HG03097 (cell line): ENCODE results near the gene PTGS2.
"Not testable (repeated sequence)": the region's sequence is repeated elsewhere in the genome, so short reads cannot be mapped to it uniquely, and the experiment has no call there.

ENCODE experiments used
- ATAC-seq: cut with Tn5 transposase; IDR thresholded peaks from one replicate; pipeline ENCODE4 v1.9.1; 2021; ENCODE audit not compliant: unreplicated experiment, low FRiP score

PTGS2 gene

GRCh38 chr1:186670297-186671135 lies 9.7 kb downstream of the PTGS2 start:
- no peak for ATAC-seq

DNA sequence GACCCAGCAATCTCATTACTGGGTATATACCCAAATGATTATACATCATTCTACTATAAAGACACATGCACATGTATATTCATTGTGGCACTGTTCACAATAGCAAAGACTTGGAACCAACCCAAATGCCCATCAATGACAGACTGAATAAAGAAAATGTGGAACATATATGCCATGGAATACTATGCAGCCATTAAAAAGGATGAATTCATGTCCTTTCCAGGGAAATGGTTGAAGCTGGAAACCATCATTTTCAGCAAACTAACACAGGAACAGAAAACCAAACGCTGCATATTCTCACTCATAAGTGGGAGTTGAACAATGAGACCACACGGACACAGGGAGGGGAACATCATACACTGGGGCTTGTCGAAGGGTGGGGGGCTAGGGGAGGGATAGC lies 10.4 kb downstream of the PTGS2 start:
- ATAC-seq, result not testable (repeated sequence)

DNA sequence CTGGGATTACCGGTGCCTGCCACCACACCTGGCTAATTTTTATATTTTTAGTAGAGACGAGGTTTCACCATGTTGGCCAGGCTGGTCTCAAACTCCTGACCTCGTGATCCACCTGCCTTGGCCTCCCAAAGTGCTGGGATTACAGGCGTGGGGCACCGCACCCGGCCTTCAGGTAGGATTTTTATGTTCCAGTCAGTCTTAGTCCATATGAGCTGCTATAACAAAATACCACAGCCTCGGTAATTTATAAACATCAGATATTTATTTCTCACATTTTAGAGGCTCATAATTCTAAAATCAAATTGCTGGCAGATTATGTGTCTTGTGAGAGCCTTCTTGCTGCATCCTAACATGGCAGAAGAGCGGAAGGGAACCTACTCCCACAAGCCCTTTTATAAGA lies 16.0 kb downstream of the PTGS2 start:
- ATAC-seq, result not testable (repeated sequence)

DNA sequence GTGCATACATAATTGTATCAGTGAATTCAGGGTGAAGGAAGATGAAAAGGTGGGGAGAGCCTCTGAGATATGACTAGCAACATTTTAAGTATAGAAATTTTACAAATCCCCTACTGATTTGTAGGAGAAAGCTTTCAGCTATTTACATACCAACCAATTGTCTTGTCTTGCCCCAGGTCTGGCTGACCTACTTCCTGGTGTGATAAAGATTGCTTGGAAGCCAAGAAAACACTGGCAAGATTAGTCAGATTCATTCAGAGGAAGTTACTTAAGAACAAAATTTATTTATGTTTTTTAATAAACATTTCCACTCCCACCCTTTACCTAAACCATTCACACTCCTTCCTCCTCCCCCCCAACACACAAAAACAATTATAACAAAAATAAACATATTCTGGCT lies 17.5 kb downstream of the PTGS2 start:
- ATAC-seq, result no peak

- no peak for ATAC-seq
These were observed 20.3 kb downstream of the PTGS2 start for GRCh38 chr1:186659890-186660341.

DNA sequence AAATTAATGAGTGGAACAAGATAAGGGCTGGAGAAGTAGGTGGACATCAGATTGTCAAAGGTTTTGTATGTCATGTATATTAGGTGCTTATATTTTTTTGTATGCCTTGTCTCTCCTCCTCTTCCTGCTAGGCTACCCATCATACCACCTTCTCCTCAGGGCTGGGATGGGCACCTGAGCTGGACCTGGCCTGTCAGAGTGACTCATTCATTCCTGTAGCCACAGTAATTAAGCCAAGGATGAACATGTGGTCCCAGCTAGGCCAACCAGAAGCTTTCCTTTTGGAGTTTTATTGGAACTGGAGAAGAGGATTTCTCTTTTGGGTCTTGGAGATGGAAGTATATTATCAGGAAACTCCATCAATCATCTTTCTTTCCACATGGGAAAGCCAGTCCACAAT lies 21.2 kb downstream of the PTGS2 start:
- ATAC-seq, result no peak

DNA sequence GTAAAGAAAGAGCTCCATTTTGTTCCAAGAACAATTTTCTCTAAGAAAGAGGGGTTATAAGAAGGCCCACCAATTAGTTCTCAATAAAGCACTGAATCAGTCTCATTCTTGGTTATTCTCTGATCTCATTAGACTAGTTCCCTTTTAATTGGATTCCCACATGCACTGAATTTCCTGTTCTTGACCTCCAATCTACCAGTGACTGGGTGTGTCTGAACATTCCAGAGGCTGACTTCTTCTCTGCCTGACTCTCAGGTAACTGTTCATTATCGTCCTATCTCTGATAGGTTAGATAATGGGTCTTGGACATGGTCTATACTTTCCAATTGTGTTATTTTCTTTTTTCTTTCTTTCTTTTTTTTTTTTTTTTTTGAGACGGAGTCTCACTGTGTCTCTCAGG lies 22.7 kb downstream of the PTGS2 start:
- no peak for ATAC-seq

DNA sequence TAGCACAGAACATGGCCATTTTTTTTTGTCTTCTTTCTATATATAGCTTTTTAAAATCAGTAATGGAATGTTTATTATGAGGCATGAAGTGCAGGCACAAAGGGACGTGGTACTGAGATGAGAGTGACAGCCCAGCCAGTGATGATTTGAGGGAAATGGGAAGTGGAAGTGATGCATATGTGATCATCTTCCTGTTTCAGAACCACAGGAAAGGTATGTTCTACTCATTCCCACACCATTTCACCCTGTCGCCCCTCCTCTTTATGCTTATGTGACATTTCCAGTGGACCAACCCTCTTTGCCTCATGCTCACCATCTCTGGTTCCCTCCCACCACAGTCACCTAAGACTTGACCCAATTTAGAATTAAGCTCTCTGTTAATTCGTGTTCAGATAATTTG lies 24.3 kb downstream of the PTGS2 start:
- no peak for ATAC-seq

DNA sequence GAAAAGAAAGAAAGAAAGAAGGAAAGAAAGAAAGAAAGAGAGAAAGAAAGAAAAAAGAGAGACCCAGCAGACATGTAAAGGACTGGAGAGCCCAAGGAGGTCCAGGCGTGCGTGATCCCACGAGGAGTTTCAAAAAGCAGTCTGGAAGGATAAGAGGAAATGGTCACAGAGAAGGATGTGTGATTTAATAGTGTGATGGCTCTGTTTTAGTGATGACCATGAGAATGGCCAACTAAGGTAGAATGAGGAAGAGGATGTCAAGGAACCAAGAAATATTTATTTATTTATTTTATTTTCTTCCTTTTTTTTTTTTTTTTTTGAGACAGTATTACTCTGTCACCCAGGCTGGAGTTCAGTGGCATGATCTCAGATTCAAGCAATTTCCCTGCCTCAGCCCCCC lies 25.5 kb downstream of the PTGS2 start:
- no peak for ATAC-seq

DNA sequence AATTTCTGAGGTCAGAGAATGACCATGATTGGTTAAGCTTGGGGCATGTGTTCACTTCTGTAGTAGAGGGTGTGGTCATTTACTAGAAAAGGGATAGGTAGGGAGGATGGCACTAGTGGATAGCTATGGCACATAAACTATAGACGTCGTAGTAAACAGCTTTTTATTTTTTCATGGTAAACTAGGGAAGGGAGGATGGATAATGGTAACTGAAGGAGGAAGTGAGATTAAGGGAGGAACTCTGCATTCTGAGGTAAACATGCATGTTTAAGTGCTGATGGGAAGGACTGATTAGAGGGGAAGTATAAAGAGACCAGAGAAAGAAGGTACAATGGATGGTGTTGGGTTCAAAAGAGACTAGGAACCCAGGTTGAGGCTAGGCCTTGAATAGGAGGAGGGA lies 26.9 kb downstream of the PTGS2 start:
- ATAC-seq, result no peak

GRCh38 chr1:186648613-186649012 lies 31.6 kb downstream of the PTGS2 start:
- ATAC-seq, result no peak

DNA sequence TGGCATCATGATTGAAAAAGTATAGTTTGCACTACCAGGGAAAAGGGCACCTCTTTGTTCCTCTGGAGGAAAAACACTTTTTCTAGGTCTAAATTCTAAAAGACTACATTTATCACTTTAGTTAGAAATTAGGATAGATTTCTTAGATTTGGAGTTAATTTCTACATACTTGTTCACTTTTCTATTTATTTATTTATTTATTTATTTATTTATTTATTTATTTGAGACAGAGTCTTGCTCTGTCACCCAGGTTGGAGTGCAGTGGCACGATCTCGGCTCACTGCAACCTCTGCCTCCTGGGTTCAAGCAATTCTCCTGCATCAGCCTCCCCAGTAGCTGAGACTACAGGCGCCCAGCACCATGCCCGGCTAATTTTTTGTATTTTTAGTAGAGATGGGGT lies 32.2 kb downstream of the PTGS2 start:
- ATAC-seq, result not testable (repeated sequence)

GRCh38 chr1:186643614-186644013 lies 36.6 kb downstream of the PTGS2 start:
- ATAC-seq, result no peak

GRCh38 chr1:186637567-186637966 lies 42.7 kb downstream of the PTGS2 start:
- not testable (repeated sequence) for ATAC-seq

DNA sequence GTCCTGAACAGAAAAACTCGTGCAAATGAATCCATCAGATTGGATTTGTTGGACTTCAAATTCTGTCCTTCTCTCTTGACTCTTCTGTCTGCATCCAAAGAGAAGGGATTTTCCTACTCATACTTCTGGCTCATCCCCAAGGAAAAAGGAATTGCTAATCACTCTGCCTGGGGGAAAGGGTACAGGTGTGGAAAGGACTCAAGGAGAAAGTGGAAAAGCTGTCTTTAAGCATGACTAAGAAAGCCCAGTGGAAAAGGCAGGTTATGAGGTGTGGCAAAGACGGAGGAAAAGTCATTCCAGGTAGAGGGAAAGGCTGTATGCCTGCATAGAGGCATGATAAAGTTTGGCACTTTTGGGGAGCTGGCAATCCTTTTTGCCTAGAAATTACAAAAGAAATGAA lies 43.4 kb downstream of the PTGS2 start:
- no peak for ATAC-seq

DNA sequence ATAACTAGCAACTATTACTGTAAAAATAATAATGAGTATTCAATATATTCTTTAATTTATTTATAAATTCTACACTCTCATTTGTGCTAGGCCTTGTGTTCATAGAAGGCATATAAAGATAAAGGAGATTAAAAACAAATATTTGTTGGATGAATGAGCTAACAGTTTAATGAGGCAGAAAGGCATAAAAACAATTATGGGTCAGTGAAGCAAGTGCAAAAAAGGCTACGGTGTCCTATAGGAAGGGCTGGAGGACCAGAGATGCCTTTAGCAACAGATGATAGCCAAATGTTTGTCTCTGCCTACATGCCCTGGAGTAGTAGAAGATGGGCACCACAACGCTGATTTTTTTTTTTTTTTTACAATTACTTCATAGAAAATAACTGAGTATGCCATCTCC lies 45.7 kb downstream of the PTGS2 start:
- no peak for ATAC-seq

- no peak for ATAC-seq
These were observed 47.1 kb downstream of the PTGS2 start for GRCh38 chr1:186633116-186633515.

GRCh38 chr1:186629341-186629740 lies 50.9 kb downstream of the PTGS2 start:
- no peak for ATAC-seq

- no peak for ATAC-seq
These were observed 51.3 kb downstream of the PTGS2 start for GRCh38 chr1:186628910-186629309.

DNA sequence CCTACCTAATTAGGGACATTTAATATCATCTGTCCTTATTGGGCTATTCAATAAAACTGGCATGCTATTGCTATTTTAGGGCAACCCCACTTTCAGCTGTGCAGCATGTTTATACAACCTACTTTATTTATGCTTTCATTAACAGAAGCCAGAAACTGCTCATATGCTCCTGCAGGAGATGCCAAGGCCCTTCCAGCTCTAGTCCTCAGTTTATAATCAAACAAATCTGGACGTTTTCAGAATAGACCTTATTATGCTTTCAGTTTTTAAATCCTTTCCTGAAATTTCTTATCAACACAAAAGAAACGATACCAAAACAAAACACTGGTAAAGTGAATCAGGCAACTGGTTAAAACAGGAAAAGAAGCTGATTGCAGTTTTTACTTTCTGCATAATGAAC lies 53.2 kb downstream of the PTGS2 start:
- no peak for ATAC-seq

DNA sequence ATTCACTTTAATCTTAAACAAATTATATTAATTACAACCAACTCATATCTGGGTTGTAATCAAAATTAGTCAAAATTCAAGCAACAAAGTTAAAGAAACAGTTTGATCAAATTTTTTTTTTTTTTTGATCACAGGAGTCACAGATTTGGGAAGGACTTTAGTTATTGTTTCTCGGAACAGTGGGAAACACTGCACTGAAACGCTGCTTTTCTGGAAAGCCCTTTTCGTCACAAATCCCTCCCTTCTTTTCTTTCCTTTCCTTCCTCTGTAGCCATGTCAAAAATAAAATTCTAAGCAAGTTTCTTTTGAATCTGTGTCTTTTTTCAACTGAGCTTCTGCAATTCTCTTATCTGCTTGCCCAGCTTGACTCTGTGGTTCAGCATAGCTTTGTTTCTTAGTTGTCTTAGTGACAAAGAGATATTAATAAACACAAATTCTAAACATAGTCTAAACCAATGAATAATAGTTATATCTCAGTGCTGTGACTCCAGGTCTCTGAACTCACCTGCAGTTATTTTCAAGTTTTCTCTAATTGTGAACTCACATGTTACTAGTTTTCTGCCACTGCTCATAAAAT lies 53.8 kb downstream of the PTGS2 start:
- ATAC-seq, result no peak

DNA sequence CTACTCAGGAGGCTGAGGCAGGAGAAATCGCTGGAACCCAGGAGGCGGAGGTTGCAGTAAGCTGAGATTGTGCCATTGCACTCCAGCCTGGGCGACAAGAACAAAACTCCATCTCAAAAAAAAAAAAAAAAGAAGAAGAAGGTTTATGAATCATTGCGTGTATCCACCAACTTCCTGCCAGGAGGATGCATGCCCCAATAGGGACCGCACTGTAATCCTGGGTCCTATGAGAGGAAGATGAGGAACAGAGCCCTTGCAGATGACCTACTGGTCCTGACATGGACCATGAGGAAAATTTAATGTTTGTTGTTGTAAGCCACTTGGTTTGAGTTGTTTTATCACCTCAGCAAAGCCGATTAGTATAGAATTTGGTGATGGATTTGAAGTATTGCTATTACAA lies 56.7 kb downstream of the PTGS2 start:
- ATAC-seq, result no peak
